IPS-15b (cell line): ENCODE results near the gene TIPIN.
"Not testable (repeated sequence)": the region's sequence is repeated elsewhere in the genome, so short reads cannot be mapped to it uniquely, and the experiment has no call there.

Source experiments
- H3K27me3 ChIP-seq: one replicate; pipeline ENCODE4 v1.6.1; 2013; ENCODE audit warnings: low read length; ENCODE audit not compliant: control insufficient read depth, insufficient read depth
- H3K36me3 ChIP-seq: one replicate; pipeline ENCODE4 v1.6.1; 2013; ENCODE audit warnings: low read length; ENCODE audit not compliant: control insufficient read depth, insufficient read depth
- H3K4me1 ChIP-seq: one replicate; pipeline ENCODE4 v1.6.1; 2013; ENCODE audit warnings: mild to moderate bottlenecking, low read length; ENCODE audit not compliant: control insufficient read depth, insufficient read depth
- H3K4me3 ChIP-seq: one replicate; pipeline ENCODE4 v1.5.1; 2013; ENCODE audit warnings: low read depth, low read length
- H3K9ac ChIP-seq: one replicate; pipeline ENCODE4 v1.6.1; 2013; ENCODE audit warnings: low read depth, mild to moderate bottlenecking, low read length
- H3K9me3 ChIP-seq: one replicate; pipeline ENCODE4 v1.6.1; 2013; ENCODE audit warnings: mild to moderate bottlenecking, low read length; ENCODE audit not compliant: control insufficient read depth, insufficient read depth

Gene TIPIN

GRCh38 chr15:66312144-66312543, 44.3 kb downstream of the TIPIN start:
- Histone ChIP-seq H3K36me3 (no peaks in the 10 kb centered on the region), H3K9ac (no peak overlapping the region), H3K9me3 (no peaks in the 10 kb centered on the region), H3K4me3 (no peak overlapping the region), H3K4me1 (no peaks in the 10 kb centered on the region), H3K27me3 (no peaks in the 10 kb centered on the region)

- Histone ChIP-seq H3K4me3 (no peak overlapping the region), H3K9me3 (no peaks in the 10 kb centered on the region), H3K27me3 (no peaks in the 10 kb centered on the region), H3K9ac (no peak overlapping the region), H3K4me1 (no peaks in the 10 kb centered on the region), H3K36me3 (no peaks in the 10 kb centered on the region)
Measured at GRCh38 chr15:66310786-66311185, 45.7 kb downstream of the TIPIN start.

GRCh38 chr15:66309828-66310227, 46.7 kb downstream of the TIPIN start:
- Histone ChIP-seq H3K4me3 (no peak overlapping the region), H3K9me3 (no peaks in the 10 kb centered on the region), H3K9ac (no peak overlapping the region), H3K4me1 (no peaks in the 10 kb centered on the region), H3K27me3 (no peaks in the 10 kb centered on the region), H3K36me3 (peaks cover 3% of the 10 kb centered on the region)

GRCh38 chr15:66308531-66308930, 48.0 kb downstream of the TIPIN start:
- Histone ChIP-seq H3K4me3 (no peak overlapping the region), H3K4me1 (no peaks in the 10 kb centered on the region), H3K36me3 (peaks cover 3% of the 10 kb centered on the region), H3K27me3 (no peaks in the 10 kb centered on the region), H3K9ac (no peak overlapping the region), H3K9me3 (no peaks in the 10 kb centered on the region)

- H3K27me3 ChIP-seq, result no peaks in the 10 kb centered on the region
- H3K4me3 ChIP-seq, result no peak overlapping the region
- peaks cover 3% of the 10 kb centered on the region for H3K4me1 ChIP-seq
- H3K36me3 ChIP-seq, result peaks cover 3% of the 10 kb centered on the region
- H3K9ac ChIP-seq, result no peak overlapping the region
- H3K9me3 ChIP-seq, result no peaks in the 10 kb centered on the region
Measured at GRCh38 chr15:66306381-66306780, 50.1 kb downstream of the TIPIN start.

- H3K9me3 ChIP-seq, H3K36me3 ChIP-seq, H3K9ac ChIP-seq, H3K27me3 ChIP-seq, H3K4me3 ChIP-seq, H3K4me1 ChIP-seq: not testable (repeated sequence)
Measured at GRCh38 chr15:66304425-66304824, 52.1 kb downstream of the TIPIN start.

GRCh38 chr15:66302489-66303278, 53.8 kb downstream of the TIPIN start:
- Histone ChIP-seq H3K9ac (no peak overlapping the region), H3K4me3 (no peak overlapping the region), H3K9me3 (no peaks in the 10 kb centered on the region), H3K27me3 (no peaks in the 10 kb centered on the region), H3K36me3 (peaks cover 3% of the 10 kb centered on the region), H3K4me1 (peaks cover 11% of the 10 kb centered on the region)

GRCh38 chr15:66298803-66299251, 57.7 kb downstream of the TIPIN start:
- Histone ChIP-seq H3K9ac (no peak overlapping the region), H3K4me1 (peaks cover 21% of the 10 kb centered on the region), H3K36me3 (no peaks in the 10 kb centered on the region), H3K27me3 (no peaks in the 10 kb centered on the region), H3K4me3 (no peak overlapping the region), H3K9me3 (no peaks in the 10 kb centered on the region)

GRCh38 chr15:66296186-66296585, 60.3 kb downstream of the TIPIN start:
- H3K4me1 ChIP-seq, result peaks cover 17% of the 10 kb centered on the region
- H3K9me3 ChIP-seq, result no peaks in the 10 kb centered on the region
- no peak overlapping the region for H3K9ac ChIP-seq
- no peaks in the 10 kb centered on the region for H3K27me3 ChIP-seq
- no peak overlapping the region for H3K4me3 ChIP-seq
- no peaks in the 10 kb centered on the region for H3K36me3 ChIP-seq

- no peaks in the 10 kb centered on the region for H3K36me3 ChIP-seq
- H3K9me3 ChIP-seq, result no peaks in the 10 kb centered on the region
- no peak overlapping the region for H3K9ac ChIP-seq
- H3K27me3 ChIP-seq, result no peaks in the 10 kb centered on the region
- H3K4me3 ChIP-seq, result peak overlapping the region; percentile 76
- H3K4me1 ChIP-seq, result peaks cover 17% of the 10 kb centered on the region
Measured at GRCh38 chr15:66294932-66295235, 61.6 kb downstream of the TIPIN start.

- peak overlapping the region; percentile 76 for H3K4me3 ChIP-seq
- H3K9ac ChIP-seq, result peak overlapping the region; percentile 9
- no peaks in the 10 kb centered on the region for H3K27me3 ChIP-seq
- H3K4me1 ChIP-seq, result peaks cover 17% of the 10 kb centered on the region
- H3K9me3 ChIP-seq, result no peaks in the 10 kb centered on the region
- H3K36me3 ChIP-seq, result no peaks in the 10 kb centered on the region
Measured at GRCh38 chr15:66294157-66294931, 62.1 kb downstream of the TIPIN start.
